22Rv1 (cell line): ENCODE data around the gene ZNF343.
"Not testable (repeated sequence)": the region's sequence is repeated elsewhere in the genome, so short reads cannot be mapped to it uniquely, and the experiment has no call there.

Experiments
- H3K27ac ChIP-seq: fragments of 450-650 bp; 2 replicates; pipeline ENCODE4 v1.5.1; 2017
- ZFX ChIP-seq: fragments of 450-650 bp; IDR thresholded peaks from 2 replicates; pipeline ENCODE4 v1.6.1; 2017; ENCODE audit warnings: antibody characterized with exemption, borderline replicate concordance
- TF ChIP-seq, protein P1 (sequence below): fragments of 450-650 bp; IDR thresholded peaks from 2 replicates; pipeline ENCODE4 v1.5.1; 2017; ENCODE audit warnings: mild to moderate bottlenecking

ZNF343 gene

GRCh38 chr20:2507875-2508630 lies 662 bp downstream of the ZNF343 start:
- peak overlapping the region; percentile 62 for H3K27ac ChIP-seq
- no peak for TF ChIP-seq ZFX
- TF ChIP-seq, protein P1, sequence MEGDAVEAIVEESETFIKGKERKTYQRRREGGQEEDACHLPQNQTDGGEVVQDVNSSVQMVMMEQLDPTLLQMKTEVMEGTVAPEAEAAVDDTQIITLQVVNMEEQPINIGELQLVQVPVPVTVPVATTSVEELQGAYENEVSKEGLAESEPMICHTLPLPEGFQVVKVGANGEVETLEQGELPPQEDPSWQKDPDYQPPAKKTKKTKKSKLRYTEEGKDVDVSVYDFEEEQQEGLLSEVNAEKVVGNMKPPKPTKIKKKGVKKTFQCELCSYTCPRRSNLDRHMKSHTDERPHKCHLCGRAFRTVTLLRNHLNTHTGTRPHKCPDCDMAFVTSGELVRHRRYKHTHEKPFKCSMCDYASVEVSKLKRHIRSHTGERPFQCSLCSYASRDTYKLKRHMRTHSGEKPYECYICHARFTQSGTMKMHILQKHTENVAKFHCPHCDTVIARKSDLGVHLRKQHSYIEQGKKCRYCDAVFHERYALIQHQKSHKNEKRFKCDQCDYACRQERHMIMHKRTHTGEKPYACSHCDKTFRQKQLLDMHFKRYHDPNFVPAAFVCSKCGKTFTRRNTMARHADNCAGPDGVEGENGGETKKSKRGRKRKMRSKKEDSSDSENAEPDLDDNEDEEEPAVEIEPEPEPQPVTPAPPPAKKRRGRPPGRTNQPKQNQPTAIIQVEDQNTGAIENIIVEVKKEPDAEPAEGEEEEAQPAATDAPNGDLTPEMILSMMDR = no peak

- TF ChIP-seq ZFX = no peak
- TF ChIP-seq, protein P1 = no peak
- H3K27ac ChIP-seq = no peak overlapping the region
These were observed 1.3 kb downstream of the ZNF343 start for GRCh38 chr20:2507464-2507863.

- H3K27ac ChIP-seq = not testable (repeated sequence)
These were observed 2.3 kb downstream of the ZNF343 start for GRCh38 chr20:2506426-2506825.

- H3K27ac ChIP-seq = not testable (repeated sequence)
These were observed 3.9 kb downstream of the ZNF343 start for GRCh38 chr20:2504803-2505202.

- not testable (repeated sequence) for H3K27ac ChIP-seq
These were observed 5.8 kb downstream of the ZNF343 start for GRCh38 chr20:2502808-2503384.

DNA sequence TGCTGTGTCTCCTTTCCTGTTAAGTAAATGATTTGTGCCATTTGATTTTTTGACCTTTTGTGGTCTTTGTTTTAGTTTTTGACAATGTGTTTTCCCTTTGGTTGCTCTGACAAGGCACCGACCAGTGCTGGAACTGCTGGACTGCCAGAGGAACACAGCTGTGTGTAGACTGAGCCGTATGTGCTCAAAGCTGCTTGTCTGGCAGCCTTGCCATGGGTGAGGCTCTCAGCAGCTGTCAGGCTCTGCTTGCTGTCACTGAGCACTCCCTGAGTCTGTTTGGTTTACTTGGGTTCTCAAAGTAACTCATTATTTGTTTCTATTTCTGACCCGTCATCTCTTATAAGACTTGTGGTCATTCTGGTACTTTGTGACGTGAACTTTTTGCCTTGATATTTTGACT lies 23.1 kb downstream of the ZNF343 start:
- H3K27ac ChIP-seq = no peak overlapping the region
- TF ChIP-seq, protein P1 = no peak
- TF ChIP-seq ZFX = no peak

- no peak overlapping the region for H3K27ac ChIP-seq
- TF ChIP-seq, protein P1 = no peak
- no peak for TF ChIP-seq ZFX
These were observed 23.6 kb downstream of the ZNF343 start for GRCh38 chr20:2485080-2485479.

GRCh38 chr20:2483504-2483903 lies 25.2 kb downstream of the ZNF343 start:
- TF ChIP-seq, protein P1 = no peak
- no peak for TF ChIP-seq ZFX
- no peak overlapping the region for H3K27ac ChIP-seq

DNA sequence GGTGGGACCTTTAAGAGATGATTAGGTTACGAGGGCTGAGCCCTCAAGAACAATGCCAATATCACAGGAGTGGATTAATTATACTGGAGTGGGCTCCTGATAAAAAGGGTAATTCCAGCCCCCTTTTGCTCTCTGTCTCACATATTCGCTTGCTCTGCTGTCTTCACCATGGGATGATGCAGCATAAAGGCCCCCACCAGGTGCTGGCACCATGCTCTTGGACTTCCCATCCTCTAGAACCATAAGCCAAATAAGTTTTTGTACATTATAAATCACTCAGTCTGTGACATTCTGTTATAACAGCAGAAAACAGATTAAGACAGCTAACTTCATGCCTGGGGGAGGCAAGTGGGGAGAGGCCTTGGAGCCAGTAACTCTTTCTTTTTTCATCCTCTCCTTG lies 28.3 kb downstream of the ZNF343 start:
- H3K27ac ChIP-seq = no peak overlapping the region
- TF ChIP-seq ZFX = no peak
- TF ChIP-seq, protein P1 = no peak
